K562 (cell line): Measurements from ENCODE around the gene RAI1. TPM values are rescaled to one million over a fixed set of nuclear protein-coding genes. Genes with fewer than 3 reads are reported as not detected.

Experiments
- ATAC-seq: fragments of 200-7000 bp; cut with Tn5 transposase; 3 replicates; pipeline ENCODE4 v1.9.1; 2020; ENCODE audit warnings: moderate library complexity
- BruUV-seq: library from RNA; stranded (reverse); fragments of 400-500 nt; replicated peaks from 2 replicates; lab custom pipeline; 2021; lab: Mats Ljungman, UMichigan
- CTCF ChIA-PET: fragments of 300-600 bp; formaldehyde crosslinking; extraction: SDS; loops from one replicate; lab custom pipeline; 2021; ENCODE audit warnings: low intra/inter-chr PET ratio; lab: Yijun Ruan, JAX
- POLR2A ChIA-PET: fragments of 300-600, 350-650 bp; sonication (Branson Sonifier 250); formaldehyde crosslinking; extraction: SDS; loops from one replicate; lab custom pipeline; 2021; ENCODE audit warnings: antibody characterized with exemption, inconsistent platforms; lab: Yijun Ruan, JAX
- DNase-seq, 4 experiments: peaks; one replicate each; pipeline versions ENCODE4 v3.0.0 to v3.0.0-alpha.2; 2011 to 2018; ENCODE audit warnings: low spot score in 3 of 4, mixed read lengths in 3 of 4; ENCODE audit errors: extremely low read depth in 1 of 4
- FAIRE-seq: peaks from 2 replicates; lab custom pipeline; 2011; peaks lifted over from hg19 to GRCh38; lab: Jason Lieb, UNC
- H2AFZ ChIP-seq: 2 replicates; pipeline ENCODE4 v1.6.0; 2011; ENCODE audit warnings: low read depth, low read length, control low read depth, inconsistent platforms
- H3K27ac ChIP-seq: fragments of 200-600 bp; 3 replicates; pipeline ENCODE4 v1.8.0; 2011; ENCODE audit warnings: low read depth, mild to moderate bottlenecking, control low read depth, inconsistent platforms, low read length, moderate library complexity, mixed read lengths; ENCODE audit errors: extremely low read depth
- H3K27me3 ChIP-seq, 2 experiments: fragments of 300-600 bp in 1 of 2; 2 replicates in 1 of 2; 3 replicates in 1 of 2; pipeline versions ENCODE4 v1.6.0 to v1.8.0; 2011; ENCODE audit warnings: inconsistent platforms in 2 of 2, low read length in 2 of 2, mild to moderate bottlenecking in 1 of 2, mixed read lengths in 1 of 2, moderate library complexity in 1 of 2; ENCODE audit not compliant: control insufficient read depth in 2 of 2, insufficient read depth in 2 of 2
- H3K36me3 ChIP-seq: fragments of 300-600 bp; 3 replicates; pipeline ENCODE4 v1.8.0; 2011; ENCODE audit warnings: mild to moderate bottlenecking, low read length, inconsistent platforms; ENCODE audit not compliant: control insufficient read depth, insufficient read depth
- H3K4me1 ChIP-seq, 2 experiments: fragments of 200-600 bp in 1 of 2; replicated peaks in 1 of 2; 2 replicates in 1 of 2; 3 replicates in 1 of 2; pipeline versions ENCODE4 v1.5.1 to v1.8.0; 2011; ENCODE audit warnings: inconsistent platforms in 2 of 2, low read length in 2 of 2, mild to moderate bottlenecking in 1 of 2, mixed read lengths in 1 of 2, moderate library complexity in 1 of 2; ENCODE audit not compliant: control insufficient read depth in 2 of 2, insufficient read depth in 2 of 2
- H3K4me2 ChIP-seq: 2 replicates; pipeline ENCODE4 v1.6.1; 2011; ENCODE audit warnings: low read length, control low read depth, inconsistent platforms, mixed read lengths; ENCODE audit not compliant: insufficient read depth
- H3K4me3 ChIP-seq: fragments of 200-600 bp; sonication (generic), shearing (Covaris generic); 2 replicates; pipeline ENCODE4 v1.5.1; 2016; ENCODE audit warnings: control low read depth, inconsistent platforms
- H3K79me2 ChIP-seq: fragments of 200-600 bp; 3 replicates; pipeline ENCODE4 v1.8.0; 2011; ENCODE audit warnings: low read length, inconsistent platforms; ENCODE audit not compliant: control insufficient read depth, insufficient read depth
- H3K9ac ChIP-seq, 2 experiments: 2 replicates each; pipeline versions ENCODE4 v1.6.0 to v1.6.1; 2011; ENCODE audit warnings: low read depth in 2 of 2, low read length in 2 of 2, control low read depth in 1 of 2, inconsistent platforms in 1 of 2, mild to moderate bottlenecking in 1 of 2, mixed read lengths in 1 of 2; ENCODE audit not compliant: insufficient read depth in 1 of 2
- H3K9me1 ChIP-seq: one replicate; pipeline ENCODE4 v1.6.0; 2011; ENCODE audit warnings: inconsistent platforms, mild to moderate bottlenecking, low read length, moderate library complexity; ENCODE audit not compliant: control insufficient read depth, insufficient read depth
- H3K9me3 ChIP-seq: replicated peaks from 2 replicates; pipeline ENCODE4 v1.5.1; 2011; ENCODE audit warnings: low read depth, low read length, inconsistent platforms; ENCODE audit not compliant: control insufficient read depth, insufficient read depth
- H4K20me1 ChIP-seq: replicated peaks from 2 replicates; pipeline ENCODE4 v1.6.1; 2011; ENCODE audit warnings: low read length, inconsistent platforms, mixed read lengths; ENCODE audit not compliant: control insufficient read depth, insufficient read depth
- ARID1B ChIP-seq: fragments of 450-650 bp; IDR thresholded peaks from 2 replicates; pipeline ENCODE4 v1.6.1; 2016; ENCODE audit warnings: antibody characterized with exemption, mild to moderate bottlenecking, inconsistent platforms
- ARNT ChIP-seq, 2 experiments: fragments of 450-650 bp; IDR thresholded peaks; 2 replicates each; pipeline ENCODE4 v1.6.1; 2016; ENCODE audit warnings: mild to moderate bottlenecking in 1 of 2
- ESRRB ChIP-seq: fragments of 250-450 bp; sonication (Bioruptor Pico); IDR thresholded peaks from 2 replicates; pipeline ENCODE4 v1.5.0; 2020; ENCODE audit warnings: mild to moderate bottlenecking, moderate library complexity, borderline replicate concordance
- ETV6 ChIP-seq, 3 experiments: fragments of 150-350 bp in 1 of 3; sonication (generic) in 1 of 3; formaldehyde crosslinking in 1 of 3; IDR thresholded peaks; 2 replicates each; pipeline versions ENCODE4 v1.6.1 to v1.8.0; 2014 to 2022; ENCODE audit warnings: borderline replicate concordance in 2 of 3, low read depth in 2 of 3, antibody characterized with exemption in 1 of 3, low read length in 1 of 3, mild to moderate bottlenecking in 1 of 3, missing genetic modification reagents in 1 of 3
- EZH2 ChIP-seq: IDR thresholded peaks from 2 replicates; pipeline ENCODE4 v1.6.1; 2012; ENCODE audit warnings: low read depth, mild to moderate bottlenecking, inconsistent platforms, low read length, borderline replicate concordance
- FOXK2 ChIP-seq, 2 experiments: fragments of 450-650 bp; IDR thresholded peaks in 1 of 2; conservative IDR thresholded peaks in 1 of 2; 2 replicates each; pipeline ENCODE4 v1.6.1; 2016; ENCODE audit warnings: low read depth in 2 of 2, mild to moderate bottlenecking in 1 of 2
- GTF3C2 ChIP-seq: IDR thresholded peaks from 3 replicates; pipeline ENCODE4 v1.6.1; 2011; ENCODE audit warnings: borderline replicate concordance, mild to moderate bottlenecking, moderate library complexity; ENCODE audit not compliant: insufficient read length; ENCODE audit errors: extremely low read depth
- HNRNPLL ChIP-seq: fragments of 200-400 bp; formaldehyde crosslinking; IDR thresholded peaks from 2 replicates; pipeline ENCODE4 v1.6.1; 2017; ENCODE audit warnings: low read length, low read depth, mild to moderate bottlenecking; ENCODE audit not compliant: poor library complexity, severe bottlenecking
- HOXB6 ChIP-seq: fragments of 250-450 bp; sonication (Bioruptor Pico); IDR thresholded peaks from 2 replicates; pipeline ENCODE4 v1.5.1; 2022; ENCODE audit warnings: mild to moderate bottlenecking, borderline replicate concordance
- KDM4B ChIP-seq, 2 experiments: fragments of 450-650 bp in 1 of 2; sonication (generic) in 1 of 2; IDR thresholded peaks; 2 replicates each; pipeline ENCODE4 v1.6.1; 2016 to 2017; ENCODE audit warnings: borderline replicate concordance in 2 of 2, antibody characterized with exemption in 1 of 2, low read depth in 1 of 2, mild to moderate bottlenecking in 1 of 2
- MEF2D ChIP-seq: conservative IDR thresholded peaks from 2 replicates; pipeline ENCODE4 v1.6.1; 2016; ENCODE audit warnings: low read depth, missing genetic modification characterization, missing compliant biosample characterization
- PTRF ChIP-seq: fragments of 450-650 bp; IDR thresholded peaks from 2 replicates; pipeline ENCODE4 v1.6.1; 2016; ENCODE audit warnings: mild to moderate bottlenecking, missing genetic modification characterization, missing compliant biosample characterization
- RFX7 ChIP-seq: fragments of 250-450 bp; sonication (Bioruptor Pico); IDR thresholded peaks from 2 replicates; pipeline ENCODE4 v1.5.1; 2021; ENCODE audit warnings: mild to moderate bottlenecking
- SIN3B ChIP-seq: fragments of 450-650 bp; IDR thresholded peaks from 2 replicates; pipeline ENCODE4 v1.6.1; 2017; ENCODE audit warnings: low read depth, mild to moderate bottlenecking, moderate library complexity
- SNAPC5 ChIP-seq: fragments of 250-450 bp; sonication (Bioruptor Pico); IDR thresholded peaks from 2 replicates; pipeline ENCODE4 v1.8.0; 2021; ENCODE audit warnings: moderate library complexity, mild to moderate bottlenecking, inconsistent platforms
- WGBS: fragments of 100-300 bp; shearing (Covaris generic); methylation state at CpG from one replicate; pipeline ENCODE4 v1.1.6; 2016; ENCODE audit warnings: low coverage, mixed read lengths; ENCODE audit not compliant: insufficient coverage; ENCODE audit errors: missing lambda C conversion rate; 5-methylcytosine and 5-hydroxymethylcytosine counted together
- in situ Hi-C: fragments of 300-500 bp; cut with MboI; formaldehyde crosslinking; loops from 4 replicates; pipeline ENCODE4 v1.15.0; 2018; ENCODE audit warnings: inconsistent platforms, mixed read lengths
- intact Hi-C: fragments of 100-400 bp; cut with micrococcal nuclease; formaldehyde crosslinking; loops from 2 replicates; pipeline ENCODE4 v1.14.2; 2022
- polyA plus RNA-seq, 8 experiments: library from polyadenylated mRNA; depleted of rRNA in 4 of 8; stranded (reverse) in 5 of 8; unstranded in 3 of 8; fragments of >200 nt; fragmentation: Nextera tagmentation in 2 of 8; fragmentation: Illumina TruSeq in 1 of 8; extraction: Ambion mirVana in 2 of 8; extraction: Trizol in 1 of 8; gene quantifications; 2 replicates each; pipeline versions ENCODE4 v1.2.1 to v1.2.3, GENCODE V29; 2011 to 2014; ENCODE audit warnings: inconsistent platforms in 1 of 8, missing spikeins in 1 of 8
- total RNA-seq, 7 experiments: library from RNA; depleted of rRNA in 6 of 7; stranded (reverse); fragments of >200 nt in 6 of 7; fragmentation: Illumina TruSeq in 2 of 7; extraction: Trizol in 2 of 7; gene quantifications; 2 replicates each; pipeline versions ENCODE4 v1.2.1 to v1.2.3, GENCODE V29; 2011 to 2021; ENCODE audit warnings: low replicate concordance in 1 of 7

Gene RAI1
- total and polyA plus RNA-seq, 9 of the 15 experiments (the other 6 are each of a cell fraction or from before 2014, with no cell fraction given), result 0.68 to 19.9 (median 5.5) TPM

GRCh38 chr17:17767154-17767869, 86.1 kb downstream of the RAI1 start:
- no peak overlapping the region for H3K4me2 ChIP-seq
- H4K20me1 ChIP-seq, result no peaks in the 10 kb centered on the region
- CTCF ChIA-PET, result no interaction called here
- H3K4me1 ChIP-seq, result peaks cover 0 to 30% of the 10 kb centered on the region in 2 experiments; a peak in 2 of 5 replicates
- H3K9ac ChIP-seq, result no peak overlapping the region
- H3K27ac ChIP-seq, result no peak overlapping the region
- FAIRE-seq, result no peak
- ATAC-seq, result no peak
- in situ Hi-C loops, result no loop called here
- DNase-seq, result no peak
- no peaks in the 10 kb centered on the region for H3K79me2 ChIP-seq
- no peaks in the 10 kb centered on the region for H3K9me1 ChIP-seq
- no peaks in the 10 kb centered on the region for H3K27me3 ChIP-seq
- 51% methylated on average over 2 of the region's 7 CpGs for WGBS
- no TSS peak for BruUV-seq
- intact Hi-C loops, result no loop called here
- H3K4me3 ChIP-seq, result no peak overlapping the region
- H3K9me3 ChIP-seq, result no peaks in the 10 kb centered on the region
- no peak overlapping the region for H2AFZ ChIP-seq
- H3K36me3 ChIP-seq, result peaks cover 2% of the 10 kb centered on the region; the same call in 1 of the 3 replicates
- POLR2A ChIA-PET, result no interaction called here
- TF ChIP-seq KDM4B (IDR thresholded peaks at IDR 0.05; ENCODE audit: borderline replicate concordance in 2 of 2, low read depth in 1 of 2), result no peak
- TF ChIP-seq MEF2D (tag), result no peak
- no peak for TF ChIP-seq ESRRB (CRISPR knock-in tag)
- no peak for TF ChIP-seq ARNT (IDR thresholded peaks at IDR 0.05)
- no peak for TF ChIP-seq RFX7 (CRISPR knock-in tag)
- TF ChIP-seq PTRF (tag), result no peak
- no peak for TF ChIP-seq HOXB6 (CRISPR knock-in tag)
- TF ChIP-seq ETV6 (IDR thresholded peaks at IDR 0.05; ENCODE audit: borderline replicate concordance in 1 of 2, low read depth in 2 of 2, low read length in 1 of 2), result no peak
- TF ChIP-seq ETV6 (CRISPR knock-in tag; IDR thresholded peaks at IDR 0.05; ENCODE audit: borderline replicate concordance), result no peak
- no peak for TF ChIP-seq GTF3C2
- TF ChIP-seq HNRNPLL, result no peak
- no peak for TF ChIP-seq EZH2
- no peak for TF ChIP-seq ARID1B
- TF ChIP-seq FOXK2 (conservative IDR thresholded peaks at IDR 0.05 in 1 of 2, IDR thresholded peaks at IDR 0.05 in 1 of 2; ENCODE audit: low read depth in 2 of 2), result no peak
- no peak for TF ChIP-seq SIN3B
- no peak for TF ChIP-seq SNAPC5 (CRISPR knock-in tag)
